ENCODE results near the gene SMTN. TPM values are rescaled to one million over a fixed set of nuclear protein-coding genes. Genes with fewer than 3 reads are reported as not detected.
"Not testable (repeated sequence)": the region's sequence is repeated elsewhere in the genome, so short reads cannot be mapped to it uniquely, and the experiment has no call there.

SMTN gene
- total and polyA plus RNA-seq, 7 experiments from 2014 or later = 1.1 to 14.9 (median 4.4) TPM

GRCh38 chr22:31069691-31070314, 11.3 kb upstream of the SMTN start:
- H3K9me3 Mint-ChIP-seq; H3K27ac ChIP-seq (ENCODE audit: low read depth, low read length); intact Hi-C loops (cut with micrococcal nuclease); H3K27me3 Mint-ChIP-seq; ATAC-seq; H3K4me1 ChIP-seq (ENCODE audit: control insufficient read depth in 2 of 2, insufficient read depth in 2 of 2, low read length in 2 of 2); H3K4me1 Mint-ChIP-seq; H3K36me3 Mint-ChIP-seq; H3K27ac Mint-ChIP-seq; H3K36me3 ChIP-seq (ENCODE audit: control insufficient read depth in 2 of 3, insufficient read depth in 3 of 3, low read length in 3 of 3); H3K9me3 ChIP-seq (ENCODE audit: control insufficient read depth in 2 of 3, low read length in 3 of 3); POLR2A ChIA-PET; H3K4me3 ChIP-seq (ENCODE audit: low read length); DNase-seq; H3K27me3 ChIP-seq (ENCODE audit: control insufficient read depth in 2 of 2, insufficient read depth in 2 of 2, low read length in 2 of 2); H3K4me3 Mint-ChIP-seq; CTCF ChIA-PET: not testable (repeated sequence)

- CTCF ChIA-PET; H3K4me1 Mint-ChIP-seq; intact Hi-C loops (cut with micrococcal nuclease); H3K27ac ChIP-seq (ENCODE audit: low read depth, low read length); ATAC-seq; H3K27me3 Mint-ChIP-seq; H3K27ac Mint-ChIP-seq; H3K9me3 Mint-ChIP-seq; DNase-seq; H3K27me3 ChIP-seq (ENCODE audit: control insufficient read depth in 2 of 2, insufficient read depth in 2 of 2, low read length in 2 of 2); H3K4me3 Mint-ChIP-seq; H3K4me1 ChIP-seq (ENCODE audit: control insufficient read depth in 2 of 2, insufficient read depth in 2 of 2, low read length in 2 of 2); H3K36me3 Mint-ChIP-seq; POLR2A ChIA-PET; H3K9me3 ChIP-seq (ENCODE audit: control insufficient read depth in 2 of 3, low read length in 3 of 3); H3K36me3 ChIP-seq (ENCODE audit: control insufficient read depth in 2 of 3, insufficient read depth in 3 of 3, low read length in 3 of 3); H3K4me3 ChIP-seq (ENCODE audit: low read length): not testable (repeated sequence)
Observed at GRCh38 chr22:31073125-31073524, 8.0 kb upstream of the SMTN start.

- H3K27me3 ChIP-seq (ENCODE audit: control insufficient read depth in 2 of 2, insufficient read depth in 2 of 2, low read length in 2 of 2); DNase-seq; H3K36me3 ChIP-seq (ENCODE audit: control insufficient read depth in 2 of 3, insufficient read depth in 3 of 3, low read length in 3 of 3); H3K36me3 Mint-ChIP-seq; H3K9me3 Mint-ChIP-seq; H3K4me1 ChIP-seq (ENCODE audit: control insufficient read depth in 2 of 2, insufficient read depth in 2 of 2, low read length in 2 of 2); CTCF ChIA-PET; intact Hi-C loops (cut with micrococcal nuclease); H3K4me3 Mint-ChIP-seq; ATAC-seq; H3K4me1 Mint-ChIP-seq; H3K27ac ChIP-seq (ENCODE audit: low read depth, low read length); H3K4me3 ChIP-seq (ENCODE audit: low read length); POLR2A ChIA-PET; H3K27me3 Mint-ChIP-seq; H3K27ac Mint-ChIP-seq; H3K9me3 ChIP-seq (ENCODE audit: control insufficient read depth in 2 of 3, low read length in 3 of 3): not testable (repeated sequence)
Observed at GRCh38 chr22:31073545-31074145, 7.5 kb upstream of the SMTN start.

- no peaks in the 10 kb centered on the region for H3K9me3 Mint-ChIP-seq
- Histone ChIP-seq H3K4me3 (ENCODE audit: low read length) (no peak overlapping the region), H3K27ac (ENCODE audit: low read depth, low read length) (no peak overlapping the region), H3K4me1 (ENCODE audit: control insufficient read depth in 2 of 2, insufficient read depth in 2 of 2, low read length in 2 of 2) (peaks cover 0 to 6% of the 10 kb centered on the region in 2 donors), H3K27me3 (ENCODE audit: control insufficient read depth in 2 of 2, insufficient read depth in 2 of 2, low read length in 2 of 2) (no peaks in the 10 kb centered on the region), H3K9me3 (ENCODE audit: control insufficient read depth in 2 of 3, low read length in 3 of 3) (no peaks in the 10 kb centered on the region), H3K36me3 (ENCODE audit: control insufficient read depth in 2 of 3, insufficient read depth in 3 of 3, low read length in 3 of 3) (no peaks in the 10 kb centered on the region)
- peaks cover 0 to 6% (median 4%) of the 10 kb centered on the region in 7 donors for H3K4me1 Mint-ChIP-seq
- CTCF ChIA-PET = no interaction called here
- no peaks in the 10 kb centered on the region for H3K36me3 Mint-ChIP-seq
- intact Hi-C loops (cut with micrococcal nuclease) = no loop called here
- H3K4me3 Mint-ChIP-seq = no peak overlapping the region
- no peaks in the 10 kb centered on the region for H3K27me3 Mint-ChIP-seq
- ATAC-seq = no peak
- H3K27ac Mint-ChIP-seq = no peak overlapping the region
- POLR2A ChIA-PET = no interaction called here
- DNase-seq = no peak
Observed at GRCh38 chr22:31075961-31076360, 5.2 kb upstream of the SMTN start.

GRCh38 chr22:31077681-31078080, 3.4 kb upstream of the SMTN start:
- H3K9me3 Mint-ChIP-seq = no peaks in the 10 kb centered on the region
- H3K36me3 Mint-ChIP-seq = no peaks in the 10 kb centered on the region
- intact Hi-C loops (cut with micrococcal nuclease) = no loop called here
- ChIA-PET POLR2A (no interaction called here), CTCF (no interaction called here)
- H3K27me3 Mint-ChIP-seq = no peaks in the 10 kb centered on the region
- no peaks in the 10 kb centered on the region for H3K9me3 ChIP-seq (ENCODE audit: control insufficient read depth in 2 of 3, low read length in 3 of 3)
- peaks cover 8 to 22% of the 10 kb centered on the region in 2 donors for H3K4me1 ChIP-seq (ENCODE audit: control insufficient read depth in 2 of 2, insufficient read depth in 2 of 2, low read length in 2 of 2)
- DNase-seq (no peak), ATAC-seq (no peak)
- H3K36me3 ChIP-seq (ENCODE audit: control insufficient read depth in 2 of 3, insufficient read depth in 3 of 3, low read length in 3 of 3) = no peaks in the 10 kb centered on the region
- H3K4me3 Mint-ChIP-seq = no peak overlapping the region
- no peak overlapping the region for H3K27ac Mint-ChIP-seq
- H3K27me3 ChIP-seq (ENCODE audit: control insufficient read depth in 2 of 2, insufficient read depth in 2 of 2, low read length in 2 of 2) = no peaks in the 10 kb centered on the region
- no peak overlapping the region for H3K27ac ChIP-seq (ENCODE audit: low read depth, low read length)
- H3K4me3 ChIP-seq (ENCODE audit: low read length) = no peak overlapping the region
- H3K4me1 Mint-ChIP-seq = peaks cover 13 to 21% (median 18%) of the 10 kb centered on the region in 7 donors

- POLR2A ChIA-PET = not testable (repeated sequence)
Observed at GRCh38 chr22:31078389-31078788, 2.7 kb upstream of the SMTN start.

GRCh38 chr22:31079095-31079642, 1.9 kb upstream of the SMTN start:
- ATAC-seq (no peak), DNase-seq (no peak)
- POLR2A ChIA-PET = no interaction called here
- no peaks in the 10 kb centered on the region for H3K27me3 Mint-ChIP-seq
- Histone ChIP-seq H3K4me1 (ENCODE audit: control insufficient read depth in 2 of 2, insufficient read depth in 2 of 2, low read length in 2 of 2) (peaks cover 11 to 37% of the 10 kb centered on the region in 2 donors), H3K4me3 (ENCODE audit: low read length) (no peak overlapping the region), H3K27me3 (ENCODE audit: control insufficient read depth in 2 of 2, insufficient read depth in 2 of 2, low read length in 2 of 2) (no peaks in the 10 kb centered on the region), H3K9me3 (ENCODE audit: control insufficient read depth in 2 of 3, low read length in 3 of 3) (no peaks in the 10 kb centered on the region), H3K27ac (ENCODE audit: low read depth, low read length) (no peak overlapping the region), H3K36me3 (ENCODE audit: control insufficient read depth in 2 of 3, insufficient read depth in 3 of 3, low read length in 3 of 3) (no peaks in the 10 kb centered on the region)
- H3K27ac Mint-ChIP-seq = peak overlapping the region in 3 of 9 donors; percentile 22 to 79 (median 72)
- no peaks in the 10 kb centered on the region for H3K36me3 Mint-ChIP-seq
- CTCF ChIA-PET = no interaction called here
- peak overlapping the region in 4 of 10 donors; percentile 6 to 22 (median 12) for H3K4me3 Mint-ChIP-seq
- peaks cover 24 to 36% (median 31%) of the 10 kb centered on the region in 7 donors for H3K4me1 Mint-ChIP-seq
- no peaks in the 10 kb centered on the region for H3K9me3 Mint-ChIP-seq
- intact Hi-C loops (cut with micrococcal nuclease) = no loop called here

More at GRCh38 chr22:31078389-31078788, 2.7 kb upstream of the SMTN start:
- H3K27me3 ChIP-seq (ENCODE audit: control insufficient read depth in 2 of 2, insufficient read depth in 2 of 2, low read length in 2 of 2); ATAC-seq; DNase-seq; H3K4me3 ChIP-seq (ENCODE audit: low read length); H3K9me3 ChIP-seq (ENCODE audit: control insufficient read depth in 2 of 3, low read length in 3 of 3); CTCF ChIA-PET; H3K36me3 ChIP-seq (ENCODE audit: control insufficient read depth in 2 of 3, insufficient read depth in 3 of 3, low read length in 3 of 3); intact Hi-C loops (cut with micrococcal nuclease); H3K27me3 Mint-ChIP-seq; H3K27ac ChIP-seq (ENCODE audit: low read depth, low read length); H3K9me3 Mint-ChIP-seq; H3K36me3 Mint-ChIP-seq: not testable (repeated sequence)
- peaks cover 8 to 29% of the 10 kb centered on the region in 2 donors for H3K4me1 ChIP-seq (ENCODE audit: control insufficient read depth in 2 of 2, insufficient read depth in 2 of 2, low read length in 2 of 2)
- Mint-ChIP-seq H3K4me1 (peaks cover 19 to 28% (median 24%) of the 10 kb centered on the region in 7 donors), H3K4me3 (peak overlapping the region in 1 of 10 donors; percentile 29), H3K27ac (peak overlapping the region in 1 of 9 donors; percentile 68)
